Activated CD8-positive, alpha-beta T cell treated with anti-CD3 and anti-CD28 coated beads for 36 hours (primary cell): ENCODE data around the gene C5orf47. TPM values are rescaled to one million over a fixed set of nuclear protein-coding genes. Genes with fewer than 3 reads are reported as not detected.

ENCODE experiments used
- ATAC-seq: fragments of 200-7000 bp; cut with Tn5 transposase; one replicate; pipeline ENCODE4 v1.10.0; 2021; ENCODE audit warnings: mild to moderate bottlenecking, moderate library complexity
- CTCF ChIA-PET: fragments of 350-600 bp; sonication (Branson Sonifier 250); formaldehyde crosslinking; loops from one replicate; lab custom pipeline; 2021; ENCODE audit warnings: antibody characterized with exemption; lab: Charles Lee
- POLR2A ChIA-PET: fragments of 350-600 bp; sonication (Branson Sonifier 250); formaldehyde crosslinking; loops from one replicate; lab custom pipeline; 2021; ENCODE audit warnings: antibody characterized with exemption; lab: Charles Lee
- DNase-seq: peaks from one replicate; pipeline ENCODE4 v3.0.0-alpha.2; 2020
- H3K27ac Mint-ChIP-seq: one replicate; pipeline ENCODE4 v1.8.0; 2021; ENCODE audit warnings: mild to moderate bottlenecking, mixed read lengths
- H3K27me3 Mint-ChIP-seq: one replicate; pipeline ENCODE4 v1.8.0; 2021; ENCODE audit warnings: mixed read lengths
- H3K36me3 Mint-ChIP-seq: one replicate; pipeline ENCODE4 v1.8.0; 2021; ENCODE audit warnings: low read depth, mixed read lengths
- H3K4me1 Mint-ChIP-seq: one replicate; pipeline ENCODE4 v1.8.0; 2021; ENCODE audit warnings: low read depth, mixed read lengths
- H3K4me3 Mint-ChIP-seq: one replicate; pipeline ENCODE4 v1.8.0; 2021; ENCODE audit warnings: mild to moderate bottlenecking, moderate library complexity, mixed read lengths
- H3K9me3 Mint-ChIP-seq: one replicate; pipeline ENCODE4 v1.8.0; 2021; ENCODE audit warnings: mixed read lengths
- CTCF ChIP-seq: fragments of 200-600 bp; IDR thresholded peaks from one replicate; pipeline ENCODE4 v1.8.0; 2022; ENCODE audit warnings: antibody characterized with exemption, mild to moderate bottlenecking
- intact Hi-C: fragments of 100-400 bp; cut with micrococcal nuclease; formaldehyde crosslinking; loops from one replicate; pipeline ENCODE4 v1.10.0; 2022
- total RNA-seq, 2 experiments: library from RNA; stranded (reverse); gene quantifications; one replicate each; pipeline ENCODE4 v1.2.3, GENCODE V29; 2021

The C5orf47 gene
- total RNA-seq, 2 experiments from 2014 or later: not detected

DNA sequence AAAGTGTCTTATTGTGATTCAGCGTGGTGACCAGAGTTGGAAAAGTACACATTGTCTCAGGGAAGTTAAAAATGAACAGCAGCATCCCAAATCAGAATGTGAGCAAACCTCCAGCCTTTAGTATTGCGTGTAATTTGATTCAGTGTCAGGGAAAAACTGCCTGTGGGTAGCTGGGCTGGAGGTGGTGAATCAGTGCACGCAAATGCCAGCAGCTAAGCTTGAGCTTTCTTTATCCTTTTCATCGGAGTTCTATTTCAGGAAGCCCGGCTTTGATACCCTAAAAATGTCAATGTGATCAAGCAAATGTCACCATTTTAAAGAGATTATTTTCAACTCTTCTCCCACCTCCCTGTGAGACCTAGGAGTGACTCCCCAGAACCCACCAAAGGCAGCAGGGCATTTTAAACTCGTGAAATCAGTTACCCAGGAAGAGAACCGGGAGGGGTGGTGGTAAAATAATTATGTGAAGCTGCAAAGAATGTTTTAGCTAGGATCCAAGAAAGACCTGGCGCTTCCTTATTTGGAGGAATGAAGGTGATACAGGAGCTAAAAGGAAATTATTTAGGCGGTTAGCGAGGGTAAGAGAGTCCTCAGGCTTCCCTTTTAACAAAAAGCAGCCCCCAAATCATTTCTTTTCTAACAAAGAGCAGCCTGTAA, 25.7 kb upstream of the C5orf47 start:
- ChIA-PET CTCF (interaction anchor here (0.7 to 3.5 kb wide), 7 partner anchors 9 to 347 kb away, joined by 3 to 24 read pairs (median 5); partner anchors contain the start of gene BOD1), POLR2A (no interaction called here)
- intact Hi-C loops: no loop called here
- Mint-ChIP-seq H3K4me1 (peaks cover 17% of the 10 kb centered on the region), H3K9me3 (no peaks in the 10 kb centered on the region), H3K27ac (no peak overlapping the region), H3K36me3 (no peaks in the 10 kb centered on the region), H3K4me3 (no peak overlapping the region), H3K27me3 (no peaks in the 10 kb centered on the region)
- TF ChIP-seq CTCF: no peak
- DNase-seq (no peak), ATAC-seq (no peak)

DNA sequence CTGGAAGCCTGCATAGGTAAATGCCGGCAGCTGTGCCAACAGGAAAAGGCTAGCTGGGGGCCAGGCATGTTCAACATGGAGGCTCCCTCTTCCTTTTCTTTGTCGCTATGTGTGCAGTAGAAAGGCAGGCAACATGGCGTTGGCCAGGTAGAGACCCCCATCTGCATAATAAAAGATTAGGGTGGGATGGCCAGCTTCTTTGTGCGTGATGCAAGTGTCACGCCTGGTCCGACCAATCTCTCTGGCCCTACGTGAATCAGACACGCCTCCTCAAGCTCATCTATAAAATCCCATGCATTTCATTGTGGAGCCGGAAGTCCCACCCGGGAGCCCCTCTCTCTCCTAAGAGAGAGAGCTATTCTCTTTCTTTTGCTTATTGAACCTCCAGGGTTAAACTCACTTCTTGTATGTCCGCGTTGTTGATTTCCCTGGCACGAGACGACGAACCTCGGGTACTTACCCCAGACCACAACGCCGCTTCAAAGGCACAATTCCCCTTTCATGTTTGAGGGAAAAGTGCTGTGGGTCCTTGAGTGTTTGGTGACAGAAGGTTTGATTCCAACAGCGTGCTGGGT, 25.0 kb upstream of the C5orf47 start:
- no peak overlapping the region for H3K27ac Mint-ChIP-seq
- no peaks in the 10 kb centered on the region for H3K27me3 Mint-ChIP-seq
- no peaks in the 10 kb centered on the region for H3K9me3 Mint-ChIP-seq
- no peaks in the 10 kb centered on the region for H3K36me3 Mint-ChIP-seq
- DNase-seq (no peak), ATAC-seq (no peak)
- ChIA-PET POLR2A (no interaction called here), CTCF (interaction anchor here (1.0 to 3.5 kb wide), 4 partner anchors 8 to 345 kb away, joined by 5 to 24 read pairs (median 8); no protein-coding TSS in a partner anchor)
- H3K4me3 Mint-ChIP-seq: no peak overlapping the region
- no peak for TF ChIP-seq CTCF
- H3K4me1 Mint-ChIP-seq: peaks cover 17% of the 10 kb centered on the region
- intact Hi-C loops: no loop called here

DNA sequence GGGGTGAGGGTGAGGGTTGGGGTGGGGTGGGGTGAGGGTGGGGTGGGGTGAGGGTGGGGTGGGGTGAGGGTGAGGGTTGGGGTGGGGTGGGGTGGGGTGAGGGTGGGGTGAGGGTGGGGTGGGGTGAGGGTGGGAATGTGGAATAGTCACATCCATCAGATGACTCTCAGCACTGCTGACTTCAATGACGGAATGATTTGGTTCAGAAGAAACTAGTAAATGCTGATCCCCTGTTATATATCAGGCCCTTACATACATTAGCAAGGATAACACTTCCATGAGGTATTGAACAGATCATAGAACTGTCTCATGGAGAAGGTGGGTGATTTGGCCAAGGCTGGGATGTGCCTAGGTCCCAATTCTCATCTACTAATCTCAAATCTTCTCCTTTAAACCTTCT, 24.5 kb upstream of the C5orf47 start:
- Mint-ChIP-seq H3K27ac (no peak overlapping the region), H3K36me3 (no peaks in the 10 kb centered on the region), H3K27me3 (no peaks in the 10 kb centered on the region), H3K4me1 (peaks cover 17% of the 10 kb centered on the region), H3K4me3 (no peak overlapping the region), H3K9me3 (no peaks in the 10 kb centered on the region)
- ATAC-seq (no peak), DNase-seq (no peak)
- CTCF ChIA-PET: interaction anchor here (1.0 to 2.6 kb wide), 2 partner anchors 40 to 345 kb away, joined by 6 to 9 read pairs; no protein-coding TSS in a partner anchor
- TF ChIP-seq CTCF: no peak
- intact Hi-C loops: no loop called here
- POLR2A ChIA-PET: no interaction called here

DNA sequence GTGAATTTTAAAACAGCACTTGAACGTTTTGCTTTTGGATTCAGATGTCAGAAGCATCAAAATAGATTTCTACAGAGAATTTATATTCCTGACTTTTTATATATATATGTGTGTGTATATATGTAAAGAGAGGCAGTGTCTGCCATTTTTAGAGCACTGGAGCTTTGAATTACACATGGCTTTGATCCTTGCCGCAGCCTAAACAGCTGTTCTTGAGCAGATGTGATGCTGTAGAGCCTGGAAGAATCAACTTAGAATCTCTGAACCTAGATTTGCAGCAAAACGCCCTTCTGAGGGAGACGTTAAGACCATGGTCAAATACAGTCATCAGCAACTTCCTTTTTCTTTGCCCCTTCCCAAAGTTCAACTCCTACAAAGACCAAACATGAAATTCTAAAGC, 21.7 kb upstream of the C5orf47 start:
- Mint-ChIP-seq H3K36me3 (no peaks in the 10 kb centered on the region), H3K4me1 (peaks cover 17% of the 10 kb centered on the region), H3K27ac (no peak overlapping the region), H3K4me3 (no peak overlapping the region), H3K27me3 (no peaks in the 10 kb centered on the region), H3K9me3 (no peaks in the 10 kb centered on the region)
- intact Hi-C loops: no loop called here
- ChIA-PET POLR2A (no interaction called here), CTCF (interaction anchor here (1.3 to 1.4 kb wide), 2 partner anchors 9 to 42 kb away, joined by 3 to 4 read pairs; no protein-coding TSS in a partner anchor)
- no peak for DNase-seq
- no peak for TF ChIP-seq CTCF
- no peak for ATAC-seq
